ENCODE results near the gene GATB.
"Not testable (repeated sequence)": the region's sequence is repeated elsewhere in the genome, so short reads cannot be mapped to it uniquely, and the experiment has no call there.

GATB gene

GRCh38 chr4:151783867-151784266 lies 23.1 kb upstream of the GATB start:
- no peak for DNase-seq

- no peak for DNase-seq
These were observed 21.5 kb upstream of the GATB start for GRCh38 chr4:151782296-151782695.

GRCh38 chr4:151781026-151781425 lies 20.2 kb upstream of the GATB start:
- no peak for DNase-seq

- DNase-seq: no peak
These were observed 16.7 kb upstream of the GATB start for GRCh38 chr4:151777471-151777870.

GRCh38 chr4:151774324-151774723 lies 13.5 kb upstream of the GATB start:
- no peak for DNase-seq

GRCh38 chr4:151772274-151772673 lies 11.5 kb upstream of the GATB start:
- no peak for DNase-seq

- DNase-seq: no peak
These were observed 10.9 kb upstream of the GATB start for GRCh38 chr4:151771664-151772063.

- DNase-seq: no peak
These were observed 9.3 kb upstream of the GATB start for GRCh38 chr4:151770154-151770553.

GRCh38 chr4:151768835-151769234 lies 8.0 kb upstream of the GATB start:
- DNase-seq: no peak

- no peak for DNase-seq
These were observed 5.9 kb upstream of the GATB start for GRCh38 chr4:151766691-151767090.

GRCh38 chr4:151760002-151760401 lies 805 bp downstream of the GATB start:
- DNase-seq: no peak

- DNase-seq: no peak
These were observed 7.8 kb downstream of the GATB start for GRCh38 chr4:151753056-151753455.

GRCh38 chr4:151750156-151750555 lies 10.7 kb downstream of the GATB start:
- no peak for DNase-seq

GRCh38 chr4:151745481-151746231 lies 15.2 kb downstream of the GATB start:
- DNase-seq: no peak

- no peak for DNase-seq
These were observed 16.2 kb downstream of the GATB start for GRCh38 chr4:151744614-151745013.

- DNase-seq: no peak
These were observed 16.9 kb downstream of the GATB start for GRCh38 chr4:151743894-151744293.

- DNase-seq: no peak
These were observed 17.5 kb downstream of the GATB start for GRCh38 chr4:151743128-151743854.

GRCh38 chr4:151738720-151739517 lies 21.9 kb downstream of the GATB start:
- DNase-seq: no peak

- DNase-seq: not testable (repeated sequence)
These were observed 24.0 kb downstream of the GATB start for GRCh38 chr4:151736852-151737251.

GRCh38 chr4:151736361-151736760 lies 24.4 kb downstream of the GATB start:
- DNase-seq: no peak

GRCh38 chr4:151731670-151732069 lies 29.1 kb downstream of the GATB start:
- DNase-seq: not testable (repeated sequence)

- no peak for DNase-seq
These were observed 30.9 kb downstream of the GATB start for GRCh38 chr4:151729731-151730559.

- DNase-seq: no peak
These were observed 32.1 kb downstream of the GATB start for GRCh38 chr4:151728679-151729078.

Data from NCI-H774 (cell line).